Measurements from ENCODE around the gene HPRT1.
"Not testable (repeated sequence)": the region's sequence is repeated elsewhere in the genome, so short reads cannot be mapped to it uniquely, and the experiment has no call there.

The HPRT1 gene, protein sequence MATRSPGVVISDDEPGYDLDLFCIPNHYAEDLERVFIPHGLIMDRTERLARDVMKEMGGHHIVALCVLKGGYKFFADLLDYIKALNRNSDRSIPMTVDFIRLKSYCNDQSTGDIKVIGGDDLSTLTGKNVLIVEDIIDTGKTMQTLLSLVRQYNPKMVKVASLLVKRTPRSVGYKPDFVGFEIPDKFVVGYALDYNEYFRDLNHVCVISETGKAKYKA

DNA sequence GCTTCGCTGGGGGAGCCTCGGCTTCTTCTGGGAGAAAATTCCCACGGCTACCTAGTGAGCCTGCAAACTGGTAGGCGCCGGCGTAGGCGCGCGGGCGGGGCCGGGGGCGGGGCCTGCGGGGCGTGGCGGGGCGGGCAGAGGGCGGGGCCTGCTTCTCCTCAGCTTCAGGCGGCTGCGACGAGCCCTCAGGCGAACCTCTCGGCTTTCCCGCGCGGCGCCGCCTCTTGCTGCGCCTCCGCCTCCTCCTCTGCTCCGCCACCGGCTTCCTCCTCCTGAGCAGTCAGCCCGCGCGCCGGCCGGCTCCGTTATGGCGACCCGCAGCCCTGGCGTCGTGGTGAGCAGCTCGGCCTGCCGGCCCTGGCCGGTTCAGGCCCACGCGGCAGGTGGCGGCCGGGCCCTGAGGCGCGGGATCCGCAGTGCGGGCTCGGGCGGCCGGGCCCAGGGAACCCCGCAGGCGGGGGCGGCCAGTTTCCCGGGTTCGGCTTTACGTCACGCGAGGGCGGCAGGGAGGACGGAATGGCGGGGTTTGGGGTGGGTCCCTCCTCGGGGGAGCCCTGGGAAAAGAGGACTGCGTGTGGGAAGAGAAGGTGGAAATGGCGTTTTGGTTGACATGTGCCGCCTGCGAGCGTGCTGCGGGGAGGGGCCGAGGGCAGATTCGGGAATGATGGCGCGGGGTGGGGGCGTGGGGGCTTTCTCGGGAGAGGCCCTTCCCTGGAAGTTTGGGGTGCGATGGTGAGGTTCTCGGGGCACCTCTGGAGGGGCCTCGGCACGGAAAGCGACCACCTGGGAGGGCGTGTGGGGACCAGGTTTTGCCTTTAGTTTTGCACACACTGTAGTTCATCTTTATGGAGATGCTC is at the start of gene HPRT1:
TSS of gene HPRT1 (plus strand) at position 161 of the 857 bp plus-strand sequence. CDS start at position 308, 147 bp downstream.
- peak within 1 kb of the TSS; percentile 39 for H3K4me3 ChIP-seq (ENCODE audit: low read depth, low read length)

DNA sequence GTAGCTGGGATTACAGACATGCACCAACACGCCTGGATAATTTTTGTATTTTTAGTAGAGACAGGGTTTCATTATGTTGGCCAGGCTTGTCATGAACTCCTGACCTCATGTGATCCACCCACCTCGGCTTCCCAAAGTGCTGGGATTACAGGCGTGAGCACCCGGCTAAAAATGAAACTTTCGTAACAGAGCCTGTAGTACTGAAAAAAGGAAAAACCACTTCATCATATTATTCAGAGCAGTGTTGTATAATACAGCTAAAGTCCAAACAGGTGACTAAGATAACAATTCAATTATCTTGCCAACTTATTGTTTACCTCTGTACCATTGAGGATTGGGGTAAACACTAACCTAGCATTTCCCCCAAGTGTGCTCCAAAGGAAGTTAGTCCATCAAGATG is 43.9 kb upstream of the HPRT1 start:
- H3K4me3 ChIP-seq (ENCODE audit: low read depth, low read length): no peak overlapping the region

DNA sequence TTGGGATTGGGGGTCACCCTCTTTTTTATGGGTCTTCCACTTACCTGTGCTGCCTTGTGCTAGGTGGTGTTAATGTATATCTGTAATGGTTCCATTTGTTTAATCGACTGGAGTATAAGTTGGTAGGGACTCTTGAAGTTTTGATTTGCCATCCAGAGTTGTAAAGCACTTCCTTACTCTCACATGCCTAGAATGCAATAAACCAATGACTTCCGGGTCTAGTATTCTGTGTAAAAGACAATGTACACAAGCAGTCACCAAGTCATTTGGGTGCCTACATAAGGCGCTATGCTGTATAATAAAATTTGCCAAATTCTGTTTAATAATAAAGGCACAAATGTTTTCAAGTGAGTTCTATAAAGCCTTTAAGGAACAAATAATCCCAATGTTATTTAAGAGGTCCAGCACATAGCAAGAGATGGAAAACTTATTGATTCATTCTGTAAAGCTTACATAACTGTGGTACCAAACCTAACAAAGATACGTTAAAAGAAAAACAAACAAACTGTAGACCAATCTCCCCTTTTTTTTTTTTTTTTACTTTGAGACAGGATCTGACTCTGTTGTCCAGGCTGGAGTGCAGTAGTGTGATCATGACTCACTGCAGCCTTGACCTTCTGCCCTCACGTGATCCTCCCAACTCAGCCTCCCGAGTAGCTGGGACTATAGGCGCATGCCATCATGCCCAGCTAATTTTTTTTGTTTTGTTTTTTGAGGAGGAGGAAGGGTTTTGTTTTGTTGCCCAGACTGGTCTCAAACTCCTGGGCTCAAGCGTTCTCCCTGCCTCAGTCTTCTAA is 41.5 kb upstream of the HPRT1 start:
- no peak overlapping the region for H3K4me3 ChIP-seq (ENCODE audit: low read depth, low read length)

DNA sequence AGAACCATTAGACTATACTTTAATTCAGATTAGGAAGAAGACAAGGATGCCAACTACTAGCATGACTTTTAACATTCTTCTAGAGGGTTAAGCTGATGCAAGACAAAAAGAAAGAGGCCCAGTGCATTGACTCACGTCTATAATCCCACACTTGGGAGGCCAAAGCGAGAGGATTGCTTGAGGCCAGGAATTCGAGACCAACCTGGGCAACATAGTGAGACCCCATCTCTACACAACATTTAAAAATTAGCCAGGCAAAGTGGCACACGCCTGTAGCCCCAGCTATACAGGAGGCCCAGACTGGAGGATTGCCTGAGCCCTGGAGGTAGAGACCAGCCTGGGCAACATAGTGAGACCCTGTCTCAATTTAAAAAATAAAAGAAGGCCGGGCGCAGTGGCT is 40.2 kb upstream of the HPRT1 start:
- H3K4me3 ChIP-seq (ENCODE audit: low read depth, low read length): no peak overlapping the region

DNA sequence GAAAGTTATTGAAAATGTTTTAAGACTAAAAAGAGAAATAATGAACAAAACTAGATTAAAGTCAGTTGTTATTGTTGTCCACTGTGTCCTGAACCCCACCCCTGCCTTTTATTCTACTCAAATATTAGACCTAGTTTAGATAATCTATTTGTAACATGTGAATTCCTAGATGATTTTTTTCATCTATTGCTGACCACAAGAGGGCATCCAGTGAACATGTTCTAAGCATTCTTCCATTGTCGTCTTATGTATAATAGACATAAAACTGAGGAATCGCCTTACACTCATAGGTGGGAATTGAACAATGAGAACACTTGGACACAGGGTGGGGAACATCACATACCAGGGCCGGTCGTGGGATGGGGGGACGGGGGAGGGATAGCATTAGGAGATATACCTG is 36.4 kb upstream of the HPRT1 start:
- H3K4me3 ChIP-seq (ENCODE audit: low read depth, low read length): no peak overlapping the region

DNA sequence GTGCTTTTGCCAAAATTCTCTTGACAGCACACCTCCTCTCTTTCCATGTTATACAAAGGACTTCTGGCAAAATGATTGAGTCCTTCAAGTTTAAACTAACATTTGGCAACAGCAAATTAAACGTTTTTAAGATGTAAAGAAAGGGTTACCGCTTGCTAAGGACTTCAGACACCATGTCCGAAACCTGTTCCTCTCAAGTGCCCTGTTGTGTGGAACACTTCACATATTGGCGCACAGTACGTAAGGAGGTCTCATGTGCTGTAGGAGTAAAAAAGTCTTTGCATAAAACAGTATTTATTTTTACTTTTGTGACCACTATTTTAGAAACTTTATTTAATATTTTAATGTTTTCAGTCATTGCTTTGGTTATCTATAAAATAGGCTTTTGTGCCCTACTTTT is 33.7 kb upstream of the HPRT1 start:
- no peak overlapping the region for H3K4me3 ChIP-seq (ENCODE audit: low read depth, low read length)

DNA sequence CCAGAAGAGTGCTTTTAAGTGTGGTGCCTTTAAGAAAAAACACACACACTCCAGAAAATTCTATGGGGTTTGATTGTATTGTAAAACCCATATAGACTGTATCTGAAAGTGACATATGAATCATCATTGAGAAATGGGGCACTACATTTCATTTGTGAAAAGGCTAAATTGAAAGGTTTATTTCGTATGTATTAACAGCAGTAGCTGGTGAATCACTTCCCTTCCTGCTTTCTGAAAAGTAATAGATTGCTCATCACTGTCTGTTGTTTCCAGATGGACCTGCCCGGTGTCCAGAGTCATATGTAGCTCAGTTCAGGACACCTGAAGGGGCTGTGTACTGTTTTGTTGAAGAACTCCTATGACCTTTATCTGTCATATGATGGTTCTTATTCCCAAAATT is 28.1 kb upstream of the HPRT1 start:
- no peak overlapping the region for H3K4me3 ChIP-seq (ENCODE audit: low read depth, low read length)

DNA sequence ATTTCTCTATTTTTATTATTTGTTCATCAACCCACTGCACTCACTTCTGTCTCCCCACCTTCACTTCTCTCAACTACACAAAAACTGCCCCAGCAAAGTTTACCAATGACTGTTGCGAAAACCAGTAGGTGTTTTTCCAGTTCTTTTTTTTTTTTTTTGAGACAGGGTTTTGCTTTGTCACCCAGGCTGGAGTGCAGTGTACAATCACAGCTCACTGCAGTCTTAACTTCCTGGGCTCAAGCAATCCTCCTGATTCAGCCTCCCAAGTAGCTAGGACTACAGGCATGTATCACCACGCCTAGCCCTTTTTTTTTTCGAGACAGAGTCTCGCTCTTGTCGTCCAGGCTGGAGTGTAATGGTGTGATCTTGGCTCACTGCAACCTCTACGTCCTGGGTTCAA is 24.1 kb upstream of the HPRT1 start:
- no peak overlapping the region for H3K4me3 ChIP-seq (ENCODE audit: low read depth, low read length)

DNA sequence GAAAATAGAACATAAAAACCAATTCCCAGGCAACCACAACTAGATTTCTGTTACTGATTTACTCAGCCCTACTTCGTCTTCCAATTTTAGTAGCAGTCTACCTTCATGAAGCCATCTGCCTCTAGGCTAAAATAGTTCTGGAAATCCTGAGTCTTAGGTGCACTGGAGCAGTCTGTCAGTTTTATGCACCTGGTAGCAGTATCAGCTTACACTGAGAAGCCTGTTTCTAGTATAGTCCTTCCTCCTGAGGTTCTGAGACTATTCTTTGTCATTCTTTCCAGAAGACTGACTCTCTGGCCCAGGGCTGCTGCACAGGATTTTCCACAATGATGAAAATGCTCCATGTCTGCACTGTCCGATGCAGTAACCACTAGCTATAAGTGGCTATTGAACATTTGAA is 16.9 kb upstream of the HPRT1 start:
- no peak overlapping the region for H3K4me3 ChIP-seq (ENCODE audit: low read depth, low read length)

DNA sequence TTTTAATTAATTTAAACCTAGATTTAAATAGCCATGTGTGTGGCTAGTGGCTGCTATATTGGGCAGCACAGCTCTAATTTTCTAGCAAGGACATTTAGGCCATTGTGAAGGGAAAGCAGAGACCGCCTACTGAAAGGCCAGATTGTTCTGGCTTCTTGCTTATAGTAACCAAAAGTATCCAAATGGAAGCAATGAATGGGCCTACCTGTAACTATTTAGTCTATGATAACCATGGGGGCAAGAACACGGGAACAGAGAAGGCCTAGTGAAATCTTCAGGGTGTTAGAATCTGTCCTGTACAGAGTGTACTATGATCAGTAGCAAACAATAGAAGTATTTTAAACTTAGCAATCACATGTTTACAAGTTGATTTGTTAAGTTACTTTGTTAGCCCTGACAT is 16.5 kb upstream of the HPRT1 start:
- H3K4me3 ChIP-seq (ENCODE audit: low read depth, low read length): no peak overlapping the region

DNA sequence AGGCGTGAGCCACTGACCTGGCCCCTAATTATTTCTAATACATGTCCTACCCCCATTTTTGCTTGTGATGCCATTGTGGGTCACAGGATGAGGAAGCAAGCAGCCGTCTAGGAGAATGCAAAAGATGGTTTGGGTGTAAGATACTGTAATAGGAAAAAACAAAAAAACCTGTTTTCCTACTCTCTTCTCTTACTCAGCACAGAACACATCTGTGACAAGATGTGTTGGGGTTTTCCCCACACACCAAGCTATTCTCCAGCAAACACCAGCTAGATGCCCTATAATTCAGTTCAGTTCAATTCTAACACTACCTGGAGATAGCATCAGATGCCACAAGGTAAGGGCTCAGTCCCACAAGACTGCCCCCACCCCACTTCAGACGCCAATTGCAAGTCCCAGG is 15.3 kb upstream of the HPRT1 start:
- H3K4me3 ChIP-seq (ENCODE audit: low read depth, low read length): no peak overlapping the region

DNA sequence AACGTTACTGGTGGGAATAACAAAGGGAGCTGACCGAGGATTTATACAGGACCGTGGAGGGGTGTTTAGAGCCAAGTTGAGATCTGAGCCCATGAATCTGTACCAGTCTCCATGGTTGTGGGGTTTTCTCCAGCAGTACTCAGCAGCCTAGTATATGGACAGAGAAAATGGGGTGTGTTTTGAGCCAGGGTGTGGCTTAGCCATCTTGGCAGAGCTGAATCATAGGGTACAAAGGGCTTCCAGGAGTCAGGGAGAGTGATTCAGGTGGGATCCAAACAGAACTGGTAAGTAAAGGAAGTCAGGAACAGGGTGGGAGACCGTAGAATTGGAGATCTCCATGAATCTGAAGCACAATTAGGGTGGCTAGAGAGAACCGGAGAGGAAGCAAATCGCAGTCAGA is 7.4 kb upstream of the HPRT1 start:
- H3K4me3 ChIP-seq (ENCODE audit: low read depth, low read length): no peak overlapping the region

DNA sequence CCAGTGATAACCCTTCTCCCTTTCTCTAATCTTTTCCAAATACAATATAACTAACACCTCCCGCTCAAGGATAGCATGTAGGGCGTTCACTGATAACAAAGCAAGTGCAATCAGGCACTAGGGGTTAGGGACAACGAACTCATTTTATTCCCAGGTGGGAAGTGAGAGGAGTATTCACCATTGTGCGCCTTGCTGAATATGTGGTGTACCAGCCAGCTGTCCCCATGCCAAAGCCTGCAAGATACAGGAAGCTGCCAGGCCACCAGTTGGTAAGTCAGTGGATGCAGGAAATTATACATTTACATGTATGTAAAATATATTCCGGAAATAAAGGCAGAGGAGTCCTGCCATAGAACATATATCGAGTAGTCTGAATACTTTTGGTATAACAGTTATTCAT is 6.3 kb upstream of the HPRT1 start:
- H3K4me3 ChIP-seq (ENCODE audit: low read depth, low read length): no peak overlapping the region

DNA sequence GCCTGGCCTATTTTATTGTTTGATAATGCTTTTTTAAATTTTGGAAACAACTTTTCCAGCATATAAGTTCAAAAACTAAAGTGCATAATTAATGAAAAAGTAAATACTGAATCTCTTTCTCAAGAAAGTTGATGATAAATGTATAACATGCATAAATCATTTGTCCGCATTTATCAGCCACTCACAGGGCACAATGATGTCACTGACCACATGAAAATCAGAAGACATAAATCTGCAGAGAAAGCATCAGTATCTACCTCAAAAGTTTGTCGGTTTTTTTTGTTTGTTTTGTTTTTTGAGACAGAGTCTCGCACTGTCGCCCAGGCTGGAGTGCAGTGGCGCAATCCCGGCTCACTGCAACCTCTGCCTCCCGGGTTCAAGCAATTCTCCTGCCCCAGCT is 5.5 kb upstream of the HPRT1 start:
- H3K4me3 ChIP-seq (ENCODE audit: low read depth, low read length): no peak overlapping the region

DNA sequence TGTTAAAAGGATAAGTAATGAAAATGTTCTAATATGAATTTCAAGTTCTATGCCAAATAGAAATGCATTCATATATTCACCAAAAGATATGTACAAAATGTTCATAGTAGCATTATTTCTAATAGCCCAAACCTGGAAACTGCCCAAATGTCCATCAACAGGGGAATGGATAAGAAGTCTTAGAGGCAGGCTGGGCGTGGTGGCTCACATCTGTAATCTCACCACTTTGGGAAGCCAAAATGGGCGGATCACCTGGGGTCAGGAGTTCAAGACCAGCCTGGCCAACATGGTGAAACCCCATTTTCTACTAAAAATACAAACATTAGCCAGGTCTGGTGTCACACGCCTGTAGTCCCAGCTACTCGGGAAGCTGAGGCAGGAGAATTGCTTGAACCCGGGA is 2.3 kb upstream of the HPRT1 start:
- H3K4me3 ChIP-seq (ENCODE audit: low read depth, low read length): no peak overlapping the region

DNA sequence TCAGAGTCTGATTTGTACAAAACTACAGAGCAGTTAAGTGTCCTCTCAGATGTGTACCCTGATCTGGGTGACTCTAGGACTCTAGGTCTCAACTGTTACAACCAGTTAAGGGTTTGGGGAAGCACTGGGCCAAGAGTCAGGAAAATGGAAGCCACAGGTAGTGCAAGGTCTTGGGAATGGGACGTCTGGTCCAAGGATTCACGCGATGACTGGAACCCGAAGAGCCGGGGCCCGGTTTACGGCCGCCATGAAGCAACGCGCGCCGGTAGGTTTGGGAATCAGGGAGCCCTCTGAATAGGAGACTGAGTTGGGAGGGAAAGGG is 321 bp upstream of the HPRT1 start:
- peak overlapping the region; percentile 8 for H3K4me3 ChIP-seq (ENCODE audit: low read depth, low read length)

DNA sequence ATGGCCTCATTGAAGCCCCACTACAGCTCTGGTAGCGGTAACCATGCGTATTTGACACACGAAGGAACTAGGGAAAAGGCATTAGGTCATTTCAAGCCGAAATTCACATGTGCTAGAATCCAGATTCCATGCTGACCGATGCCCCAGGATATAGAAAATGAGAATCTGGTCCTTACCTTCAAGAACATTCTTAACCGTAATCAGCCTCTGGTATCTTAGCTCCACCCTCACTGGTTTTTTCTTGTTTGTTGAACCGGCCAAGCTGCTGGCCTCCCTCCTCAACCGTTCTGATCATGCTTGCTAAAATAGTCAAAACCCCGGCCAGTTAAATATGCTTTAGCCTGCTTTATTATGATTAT is 876 bp downstream of the HPRT1 start:
- H3K4me3 ChIP-seq (ENCODE audit: low read depth, low read length): peak overlapping the region; percentile 39

DNA sequence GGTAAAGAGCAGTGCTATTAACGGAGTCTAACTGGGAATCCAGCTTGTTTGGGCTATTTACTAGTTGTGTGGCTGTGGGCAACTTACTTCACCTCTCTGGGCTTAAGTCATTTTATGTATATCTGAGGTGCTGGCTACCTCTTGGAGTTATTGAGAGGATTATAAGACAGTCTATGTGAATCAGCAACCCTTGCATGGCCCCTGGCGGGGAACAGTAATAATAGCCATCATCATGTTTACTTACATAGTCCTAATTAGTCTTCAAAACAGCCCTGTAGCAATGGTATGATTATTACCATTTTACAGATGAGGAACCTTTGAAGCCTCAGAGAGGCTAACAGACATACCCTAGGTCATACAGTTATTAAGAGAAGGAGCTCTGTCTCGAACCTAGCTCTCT is 1.5 kb downstream of the HPRT1 start:
- no peak overlapping the region for H3K4me3 ChIP-seq (ENCODE audit: low read depth, low read length)

DNA sequence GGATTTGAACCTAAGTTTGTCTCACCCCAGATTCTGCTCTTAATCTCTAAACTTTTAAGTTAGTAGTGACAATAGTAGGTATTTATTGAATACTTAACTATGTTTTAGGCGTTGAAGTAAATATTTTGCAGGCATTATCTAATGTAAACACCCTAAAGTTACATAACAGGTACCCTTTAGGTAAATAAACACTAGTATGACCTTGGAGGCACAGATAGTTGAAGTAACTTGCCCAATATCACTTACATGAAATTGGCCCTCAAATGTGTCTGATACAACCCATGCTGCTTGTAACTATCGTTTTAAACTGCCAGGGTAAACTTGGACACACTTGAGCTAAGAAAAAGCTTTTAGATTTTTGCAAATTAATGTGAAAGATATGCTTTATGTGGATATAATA is 3.0 kb downstream of the HPRT1 start:
- H3K4me3 ChIP-seq (ENCODE audit: low read depth, low read length): no peak overlapping the region

DNA sequence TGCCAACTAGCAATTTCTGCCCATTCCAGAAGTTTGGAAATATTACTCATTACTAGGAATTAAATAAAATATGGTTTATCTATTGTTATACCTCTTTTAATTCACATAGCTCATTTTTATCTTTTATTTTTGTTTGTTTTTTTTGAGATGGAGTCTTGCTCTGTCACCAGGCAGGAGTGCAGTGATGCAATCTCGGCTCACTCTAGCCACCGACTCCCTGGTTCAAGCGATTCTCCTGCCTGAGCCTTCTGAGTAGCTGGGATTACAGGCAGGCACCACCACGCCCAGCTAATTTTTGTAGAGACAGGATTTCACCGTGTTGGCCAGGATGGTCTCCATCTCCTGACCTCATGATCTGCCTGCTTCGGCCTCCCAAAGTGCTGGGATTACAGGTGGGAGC is 4.5 kb downstream of the HPRT1 start:
- not testable (repeated sequence) for H3K4me3 ChIP-seq (ENCODE audit: low read depth, low read length)

DNA sequence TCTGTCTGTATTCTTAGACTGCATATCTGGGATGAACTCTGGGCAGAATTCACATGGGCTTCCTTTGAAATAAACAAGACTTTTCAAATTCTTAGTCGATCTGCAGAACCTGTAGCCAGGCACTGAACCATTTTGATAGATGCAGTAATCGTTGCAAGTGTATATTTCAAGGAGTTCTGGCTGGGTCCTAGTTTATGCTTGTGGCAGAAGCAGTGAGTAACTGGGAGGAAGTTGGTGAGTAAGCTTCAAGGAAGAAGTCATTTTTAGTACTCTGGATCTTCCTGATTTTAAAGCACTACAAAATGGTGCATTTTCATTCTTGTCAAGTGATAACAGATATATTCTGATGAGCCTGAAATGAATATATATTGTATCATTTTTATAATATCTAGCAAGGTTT is 9.5 kb downstream of the HPRT1 start:
- H3K4me3 ChIP-seq (ENCODE audit: low read depth, low read length): no peak overlapping the region

DNA sequence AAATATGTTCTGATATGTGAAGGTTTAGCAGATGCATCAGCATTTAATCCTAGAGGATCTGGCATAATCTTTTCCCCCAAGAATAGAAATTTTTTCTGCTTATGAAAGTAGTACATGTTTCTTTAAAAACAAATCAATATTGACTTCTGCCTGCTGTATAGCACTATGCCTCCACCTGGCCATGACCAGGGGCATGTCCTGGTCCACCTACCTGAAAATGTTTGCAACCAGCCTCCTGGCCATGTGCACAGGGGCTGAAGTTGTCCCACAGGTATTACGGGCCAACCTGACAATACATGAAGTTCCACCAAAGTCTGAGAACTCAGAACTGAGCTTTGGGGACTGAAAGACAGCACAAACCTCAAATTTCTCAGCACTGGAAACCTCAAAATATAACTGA is 10.0 kb downstream of the HPRT1 start:
- no peak overlapping the region for H3K4me3 ChIP-seq (ENCODE audit: low read depth, low read length)
